Fibroblast of mammary gland (primary cell): ENCODE measurements around the gene SMARCA5.

Experiments used
- DNase-seq: peaks from one replicate; pipeline ENCODE4 v3.0.0-alpha.2; 2010; ENCODE audit warnings: low read depth
- H3K4me3 ChIP-seq: 2 replicates; pipeline ENCODE4 v1.5.1; 2011; ENCODE audit warnings: low read depth, mild to moderate bottlenecking, low read length, moderate library complexity; ENCODE audit not compliant: control insufficient read depth
- CTCF ChIP-seq: conservative IDR thresholded peaks from 2 replicates; pipeline ENCODE4 v1.5.1; 2011; ENCODE audit warnings: low read depth, low read length, inconsistent platforms; ENCODE audit not compliant: control insufficient read depth, insufficient read depth

The SMARCA5 gene

GRCh38 chr4:143531380-143531779 is 17.9 kb downstream of the SMARCA5 start:
- no peak overlapping the region for H3K4me3 ChIP-seq
- DNase-seq, result peak; percentile 16
- TF ChIP-seq CTCF, result peak; percentile 48

- no peak for DNase-seq
Measured at GRCh38 chr4:143531788-143532491, 18.4 kb downstream of the SMARCA5 start.

GRCh38 chr4:143538979-143539669 is 25.6 kb downstream of the SMARCA5 start:
- no peak overlapping the region for H3K4me3 ChIP-seq
- no peak for DNase-seq
- TF ChIP-seq CTCF, result no peak

More at GRCh38 chr4:143531788-143532491, 18.4 kb downstream of the SMARCA5 start:
- no peak for TF ChIP-seq CTCF
- H3K4me3 ChIP-seq, result no peak overlapping the region

GRCh38 chr4:143539670-143540023 is 26.1 kb downstream of the SMARCA5 start:
- no peak for TF ChIP-seq CTCF

GRCh38 chr4:143549928-143550327 is 36.4 kb downstream of the SMARCA5 start:
- no peak for TF ChIP-seq CTCF
- no peak overlapping the region for H3K4me3 ChIP-seq
- no peak for DNase-seq

More at GRCh38 chr4:143539670-143540023, 26.1 kb downstream of the SMARCA5 start:
- H3K4me3 ChIP-seq, result no peak overlapping the region
- no peak for DNase-seq

GRCh38 chr4:143554728-143555597 is 41.5 kb downstream of the SMARCA5 start:
- TF ChIP-seq CTCF, result no peak
- DNase-seq, result no peak
- no peak overlapping the region for H3K4me3 ChIP-seq
